ENCODE results near the gene UBE2N.
"Not testable (repeated sequence)": the region's sequence is repeated elsewhere in the genome, so short reads cannot be mapped to it uniquely, and the experiment has no call there.

UBE2N gene

GRCh38 chr12:93442411-93443340 is 929 bp upstream of the UBE2N start:
- DNase-seq: no peak

GRCh38 chr12:93441081-93441616 is 598 bp downstream of the UBE2N start:
- no peak for DNase-seq

- DNase-seq: no peak
These were observed 1.5 kb downstream of the UBE2N start for GRCh38 chr12:93440043-93440835.

- no peak for DNase-seq
These were observed 3.3 kb downstream of the UBE2N start for GRCh38 chr12:93438266-93439050.

GRCh38 chr12:93434256-93434865 is 7.4 kb downstream of the UBE2N start:
- no peak for DNase-seq

GRCh38 chr12:93432031-93432430 is 9.7 kb downstream of the UBE2N start:
- not testable (repeated sequence) for DNase-seq

GRCh38 chr12:93430280-93430679 is 11.5 kb downstream of the UBE2N start:
- DNase-seq: no peak

- no peak for DNase-seq
These were observed 11.9 kb downstream of the UBE2N start for GRCh38 chr12:93429852-93430251.

- DNase-seq: no peak
These were observed 12.3 kb downstream of the UBE2N start for GRCh38 chr12:93429448-93429847.

GRCh38 chr12:93427779-93428564 is 13.8 kb downstream of the UBE2N start:
- DNase-seq: no peak

GRCh38 chr12:93426412-93426805 is 15.3 kb downstream of the UBE2N start:
- no peak for DNase-seq

GRCh38 chr12:93425736-93426411 is 15.9 kb downstream of the UBE2N start:
- DNase-seq: no peak

- no peak for DNase-seq
These were observed 19.7 kb downstream of the UBE2N start for GRCh38 chr12:93422050-93422449.

GRCh38 chr12:93419388-93420034 is 22.2 kb downstream of the UBE2N start:
- DNase-seq: no peak

- no peak for DNase-seq
These were observed 23.7 kb downstream of the UBE2N start for GRCh38 chr12:93417967-93418480.

GRCh38 chr12:93415723-93416464 is 25.9 kb downstream of the UBE2N start:
- DNase-seq: no peak

- no peak for DNase-seq
These were observed 28.7 kb downstream of the UBE2N start for GRCh38 chr12:93413064-93413463.

- not testable (repeated sequence) for DNase-seq
These were observed 29.4 kb downstream of the UBE2N start for GRCh38 chr12:93412396-93412795.

GRCh38 chr12:93411060-93411459 is 30.7 kb downstream of the UBE2N start:
- DNase-seq: not testable (repeated sequence)

Measured in cerebellar nuclear complex (tissue), 1 donor.